NCI-H460 (cell line): Measurements from ENCODE around the gene CEP126. TPM values are rescaled to one million over a fixed set of nuclear protein-coding genes. Genes with fewer than 3 reads are reported as not detected.
"Not testable (repeated sequence)": the region's sequence is repeated elsewhere in the genome, so short reads cannot be mapped to it uniquely, and the experiment has no call there.

Experiments
- DNase-seq: peaks from one replicate; pipeline ENCODE4 v3.0.0-alpha.2; 2016; ENCODE audit warnings: low read depth; ENCODE audit errors: extremely low read depth
- total RNA-seq: library from RNA; depleted of rRNA; stranded (reverse); fragments of >200 nt; shearing (Covaris generic); gene quantifications from 2 replicates; pipeline ENCODE4 v1.2.3, GENCODE V29; 2014

CEP126 gene
- total RNA-seq, 1 experiment from 2014 or later, result 2.7 TPM

DNA sequence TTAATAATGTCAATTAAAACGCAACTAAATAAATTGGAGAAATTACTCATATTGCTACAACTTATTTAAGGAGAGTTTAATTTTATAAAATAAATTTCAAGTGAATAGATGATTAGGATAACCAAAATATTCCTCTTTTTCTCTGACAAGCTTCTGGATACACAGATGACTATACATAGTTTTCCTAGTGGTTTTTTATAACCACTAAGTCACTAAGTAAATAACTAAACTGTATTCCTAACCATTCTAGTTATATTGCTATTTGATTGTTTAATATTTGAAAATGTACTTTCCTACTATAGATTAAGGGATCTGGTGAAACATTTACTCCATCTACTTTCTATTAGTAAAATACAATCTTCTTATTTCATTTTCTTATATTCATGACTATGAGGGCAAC is 6.2 kb downstream of the CEP126 start:
- DNase-seq, result no peak

DNA sequence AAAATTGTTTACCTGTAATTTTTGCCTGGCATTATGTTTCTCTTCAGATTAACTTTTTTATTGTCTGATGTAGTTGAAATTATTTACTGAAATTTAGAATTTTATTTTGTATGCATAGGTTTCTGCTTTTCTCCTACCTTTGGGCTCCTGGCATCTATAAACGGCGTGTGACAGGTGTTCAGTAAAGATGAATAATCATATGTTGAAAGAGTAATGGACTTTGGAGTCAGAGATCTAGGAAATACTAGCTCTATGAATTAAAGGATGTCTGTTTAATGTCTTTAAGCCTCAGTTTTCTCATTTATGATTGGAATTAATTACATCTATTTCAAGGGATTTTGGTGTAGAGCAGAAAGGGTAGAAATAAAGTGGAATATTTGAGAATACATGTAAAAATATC is 8.7 kb downstream of the CEP126 start:
- DNase-seq, result no peak

DNA sequence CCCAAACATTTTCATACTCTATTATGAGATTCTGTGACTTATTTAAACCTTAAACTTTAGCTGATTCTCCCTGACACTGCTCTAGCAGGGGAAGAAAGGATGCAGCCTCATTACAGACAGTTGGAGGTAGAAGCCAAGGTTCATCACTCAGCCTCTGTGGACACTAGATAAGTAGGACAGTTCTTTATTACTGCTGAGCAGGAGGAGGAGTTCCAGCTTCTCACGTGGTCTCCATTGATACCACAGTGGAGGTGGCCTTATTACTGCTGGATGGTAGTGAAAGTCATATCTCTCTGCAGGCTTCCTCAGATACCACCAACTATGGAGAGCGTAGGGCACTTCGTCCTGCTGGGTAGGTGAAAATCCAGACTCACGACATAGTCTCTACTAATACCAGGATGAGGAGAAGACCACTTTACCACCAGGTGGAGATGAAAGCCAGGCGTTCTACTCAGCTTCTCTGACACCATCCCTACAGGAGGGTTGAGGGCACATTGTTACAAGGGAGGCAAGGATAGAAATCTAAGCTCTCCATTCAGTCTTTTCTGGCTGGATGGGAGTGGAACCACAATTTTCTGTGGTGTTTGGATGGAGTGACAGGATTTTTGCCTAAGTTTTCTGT is 14.6 kb downstream of the CEP126 start:
- DNase-seq, result no peak

DNA sequence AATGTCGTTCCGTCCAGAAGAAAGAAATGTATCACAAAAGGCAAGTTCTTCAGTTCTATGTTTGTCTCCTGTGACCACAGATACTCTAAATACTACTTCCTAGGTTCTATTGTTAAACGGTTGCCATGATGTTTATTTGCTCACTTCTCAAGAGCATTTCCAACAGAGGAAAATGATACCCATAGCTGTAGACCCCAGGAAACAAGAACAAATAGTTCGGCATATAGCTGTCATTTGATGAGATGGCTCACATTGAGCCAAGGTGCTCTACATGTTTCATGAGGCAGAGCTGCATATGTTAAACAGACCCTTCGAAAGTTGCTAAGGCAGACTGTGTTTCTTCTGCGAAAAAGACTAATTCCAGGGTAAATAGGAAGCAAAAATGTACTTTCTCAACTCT is 16.9 kb downstream of the CEP126 start:
- no peak for DNase-seq

DNA sequence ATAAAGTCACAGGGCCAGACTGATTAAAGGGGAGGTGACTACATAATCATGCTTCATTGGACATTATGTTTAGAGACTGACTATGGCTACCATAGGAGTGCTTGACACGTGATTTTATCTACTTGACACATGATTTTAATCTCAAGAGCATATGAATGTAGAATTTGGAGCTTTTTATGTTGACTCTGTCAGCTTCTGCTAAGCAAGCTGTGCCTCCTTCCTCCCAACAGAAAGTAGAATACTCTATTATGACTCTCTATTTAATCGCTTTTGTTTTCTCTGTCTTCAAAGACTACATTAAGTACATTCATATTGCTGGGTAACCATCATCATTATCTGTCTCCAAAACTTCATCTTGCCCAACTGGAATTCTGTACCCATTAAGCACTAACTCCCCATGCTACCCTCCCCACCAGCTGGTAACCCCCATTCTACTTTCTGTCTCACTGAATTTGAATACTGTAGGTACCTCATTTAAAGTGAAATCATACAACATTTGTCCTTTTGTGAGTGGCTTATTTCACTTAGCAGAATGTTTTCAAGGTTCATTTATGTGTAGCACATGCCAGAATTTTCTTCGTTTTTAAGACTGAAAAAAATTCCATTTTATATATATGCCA is 26.2 kb downstream of the CEP126 start:
- DNase-seq, result no peak

DNA sequence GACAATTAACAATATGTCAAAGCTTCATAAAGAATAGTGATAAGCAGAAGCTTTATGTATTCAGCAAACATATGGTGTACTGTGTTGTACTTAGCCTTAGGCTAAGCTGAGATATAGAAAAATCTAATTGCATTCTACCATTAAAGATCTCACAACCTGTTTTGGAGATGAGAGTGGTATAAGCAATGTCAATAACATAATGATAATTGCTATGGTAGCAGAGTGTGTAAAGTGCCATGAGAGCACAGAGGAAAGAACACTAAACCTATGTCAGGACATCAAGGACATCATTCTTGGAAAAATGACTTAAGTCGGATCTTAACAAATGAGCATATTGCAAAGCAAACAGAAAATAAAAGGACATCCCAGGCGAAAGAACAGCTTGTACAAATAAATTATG is 30.1 kb downstream of the CEP126 start:
- DNase-seq, result no peak

DNA sequence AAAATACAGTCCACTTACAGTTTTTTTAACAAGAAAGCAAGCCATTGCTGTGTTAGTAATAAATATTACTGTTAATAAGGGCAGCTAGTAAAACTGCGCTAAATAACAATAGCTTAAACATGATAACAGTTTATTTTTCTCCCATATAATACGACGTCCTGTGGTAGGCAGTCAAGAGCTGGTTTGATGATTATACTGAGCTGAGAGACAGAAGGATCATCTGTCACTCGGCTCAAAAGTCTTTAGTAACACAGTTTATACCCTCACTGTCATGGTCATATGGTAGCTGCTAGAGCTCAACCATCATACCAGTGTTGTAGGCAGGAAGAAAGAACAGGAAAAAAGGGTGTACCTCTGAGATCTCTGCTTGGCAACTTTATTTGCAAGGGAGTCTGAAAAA is 30.6 kb downstream of the CEP126 start:
- no peak for DNase-seq

DNA sequence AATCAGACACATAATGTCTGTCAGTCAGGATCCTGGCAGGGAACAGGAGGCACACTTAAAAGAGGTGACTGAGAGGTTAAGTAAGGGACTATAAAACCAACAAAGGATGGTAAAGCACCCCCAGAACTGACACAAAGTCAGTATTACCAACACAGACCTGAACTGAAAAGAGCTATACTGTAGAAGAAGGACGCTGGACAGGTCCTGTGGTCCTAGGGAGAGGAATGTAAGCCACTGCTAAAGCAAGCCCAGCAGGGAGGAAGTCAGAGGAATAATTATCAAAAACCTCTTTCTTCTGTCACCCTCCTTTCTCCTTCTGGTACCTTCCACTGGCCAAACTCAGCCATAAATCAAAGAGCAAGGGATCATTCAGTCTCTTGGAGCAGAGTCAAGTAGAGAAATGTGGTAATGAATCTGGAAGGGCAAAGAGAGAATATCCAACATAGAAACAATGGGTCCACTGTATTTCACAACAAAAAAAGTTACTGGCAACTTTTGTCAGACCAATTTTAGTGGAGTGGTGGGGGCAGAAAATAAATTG is 34.9 kb downstream of the CEP126 start:
- DNase-seq, result no peak

DNA sequence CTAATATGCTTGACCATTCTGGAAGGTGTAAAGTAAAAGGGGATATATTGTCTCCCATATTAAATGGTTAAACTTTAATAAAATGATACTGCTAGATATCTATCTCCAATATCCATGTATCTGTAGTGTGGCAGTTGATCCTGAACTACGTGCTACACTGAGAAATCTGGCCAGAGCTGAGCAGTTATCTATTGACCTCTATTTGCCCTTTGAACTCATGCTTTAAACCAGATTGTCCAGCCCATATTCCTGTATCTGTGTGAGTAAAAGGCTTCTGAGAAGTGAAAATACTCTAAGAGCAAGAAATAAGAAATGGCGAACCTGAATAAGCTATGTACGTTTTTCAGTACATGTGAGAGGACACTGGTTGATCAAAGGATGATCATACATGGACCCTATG is 40.5 kb downstream of the CEP126 start:
- DNase-seq, result no peak

DNA sequence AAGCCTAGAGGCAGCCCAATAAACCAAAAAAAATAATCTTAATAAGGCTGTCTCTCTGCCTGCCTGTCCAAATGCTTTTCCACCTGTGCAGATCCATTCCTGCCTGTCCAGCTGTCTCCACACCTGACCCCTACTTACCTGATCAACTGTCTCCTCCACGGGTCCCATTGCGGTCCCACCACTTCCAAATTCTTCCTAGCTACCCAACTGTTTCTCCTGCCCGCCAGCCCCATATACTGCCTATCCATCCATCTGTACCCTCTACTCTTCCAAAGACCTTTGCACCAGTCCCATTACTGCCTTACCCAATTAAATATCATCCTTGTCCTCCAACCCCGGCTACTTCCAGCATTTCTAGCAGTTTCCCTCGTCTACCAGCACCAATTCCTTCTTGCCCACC is 40.9 kb downstream of the CEP126 start:
- DNase-seq, result no peak

DNA sequence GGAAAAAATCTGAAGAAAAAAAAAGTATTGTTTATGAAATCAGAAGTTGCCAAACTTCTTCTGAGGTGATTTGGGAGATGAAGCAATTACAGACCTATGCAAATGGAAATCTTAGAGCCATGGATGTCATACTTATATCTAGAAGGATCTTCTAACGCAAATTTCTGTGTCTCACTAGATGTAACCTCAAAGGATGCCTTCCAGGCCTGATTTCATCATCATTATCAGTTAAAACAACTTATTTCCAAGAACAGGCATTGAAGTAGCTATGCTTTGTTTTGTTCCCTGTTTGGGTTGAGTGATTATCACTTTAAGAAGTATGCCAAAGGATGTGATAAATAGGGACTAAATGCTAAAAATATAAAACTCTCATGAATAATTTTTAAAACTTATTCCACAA is 45.4 kb downstream of the CEP126 start:
- DNase-seq, result no peak

DNA sequence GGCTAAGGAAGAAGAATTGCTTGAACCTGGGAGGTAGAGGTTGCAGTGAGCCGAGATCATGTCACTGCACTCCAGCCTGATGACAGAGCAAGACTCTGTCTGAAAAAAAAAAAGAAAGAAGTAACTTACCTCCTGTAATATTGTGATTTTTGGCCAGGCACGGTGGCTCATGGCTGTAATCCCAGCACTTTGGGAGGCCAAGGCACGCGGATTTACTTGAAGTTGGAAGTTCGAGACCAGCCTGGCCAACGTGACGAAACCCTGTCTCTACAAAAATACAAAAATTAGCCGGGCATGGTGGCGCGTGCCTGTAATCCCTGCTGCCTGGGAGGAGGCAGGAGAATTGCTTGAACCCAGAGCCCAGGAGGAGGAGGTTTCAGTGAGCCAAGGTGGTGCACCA is 49.4 kb downstream of the CEP126 start:
- not testable (repeated sequence) for DNase-seq

DNA sequence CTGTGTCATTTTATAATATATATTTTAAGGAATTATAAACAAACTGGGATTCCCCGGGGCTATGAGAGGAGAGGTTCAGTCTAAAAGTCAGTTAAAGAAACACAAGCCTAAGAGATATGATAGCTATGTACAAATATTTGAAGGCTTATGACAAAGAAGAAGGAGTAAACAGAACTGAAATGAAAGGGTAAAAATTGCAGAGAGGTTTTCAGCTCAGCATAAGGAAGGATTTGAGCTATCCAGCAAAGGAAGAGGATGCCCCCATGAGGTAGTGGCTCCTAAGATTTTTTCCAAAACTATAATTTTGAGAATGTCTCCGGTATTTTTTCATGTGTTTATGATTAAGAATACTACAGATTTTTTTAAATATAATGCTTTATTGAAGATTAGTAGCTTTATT is 59.4 kb downstream of the CEP126 start:
- no peak for DNase-seq

DNA sequence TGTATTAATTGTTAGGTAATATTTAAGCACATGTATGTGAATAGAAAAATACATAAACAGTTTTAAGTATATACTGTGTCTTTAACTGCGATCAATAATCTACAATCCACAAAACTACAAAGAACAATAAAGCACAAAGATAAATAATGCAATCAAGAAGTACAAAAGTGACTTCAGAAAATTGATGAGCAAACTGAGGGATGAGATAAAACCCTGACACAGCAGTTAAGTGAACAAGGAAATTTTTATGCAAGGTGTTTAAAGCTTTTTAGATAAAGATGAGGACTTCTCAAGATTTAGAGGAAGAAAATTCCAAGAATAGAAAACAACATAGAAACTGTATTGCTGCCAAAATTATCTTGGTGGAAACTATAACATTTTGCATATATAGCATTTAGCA is 60.0 kb downstream of the CEP126 start:
- no peak for DNase-seq

DNA sequence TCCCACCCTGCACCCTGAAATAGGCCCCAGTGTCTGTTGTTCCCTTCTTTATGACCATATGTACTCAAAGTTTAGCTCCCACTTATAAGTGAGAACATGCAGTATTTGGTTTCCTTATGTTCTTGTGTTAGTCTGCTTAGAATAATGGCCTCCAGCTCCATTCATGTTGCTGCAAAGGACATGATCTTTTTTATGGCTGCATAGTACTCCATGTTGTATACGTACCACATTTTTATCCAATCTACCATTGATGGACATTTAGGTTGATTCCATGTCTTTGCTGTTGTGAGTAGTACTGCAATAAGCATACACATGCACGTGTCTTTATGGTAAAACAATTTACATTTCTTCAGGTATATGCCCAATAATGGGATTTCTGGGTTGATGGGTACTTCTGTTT is 60.9 kb downstream of the CEP126 start:
- DNase-seq, result no peak

DNA sequence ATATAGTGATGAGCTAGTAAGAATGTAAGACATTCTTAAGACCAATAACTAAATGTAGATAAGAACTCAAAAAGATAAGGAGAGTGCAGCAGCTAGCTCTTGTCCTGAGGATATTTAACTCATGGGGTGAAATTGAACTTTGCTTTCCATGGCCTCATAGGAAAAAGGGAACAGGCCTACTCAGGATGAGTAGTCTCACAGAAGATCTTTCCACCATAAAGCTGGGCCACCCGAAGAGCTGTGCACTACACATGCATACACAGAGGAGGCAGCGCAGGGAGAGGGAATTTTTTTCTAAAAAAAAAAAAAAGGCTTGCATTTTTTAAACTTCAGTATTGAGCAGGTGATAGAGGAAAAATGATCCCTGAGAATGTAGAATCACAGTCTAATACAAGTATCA is 72.6 kb downstream of the CEP126 start:
- no peak for DNase-seq

DNA sequence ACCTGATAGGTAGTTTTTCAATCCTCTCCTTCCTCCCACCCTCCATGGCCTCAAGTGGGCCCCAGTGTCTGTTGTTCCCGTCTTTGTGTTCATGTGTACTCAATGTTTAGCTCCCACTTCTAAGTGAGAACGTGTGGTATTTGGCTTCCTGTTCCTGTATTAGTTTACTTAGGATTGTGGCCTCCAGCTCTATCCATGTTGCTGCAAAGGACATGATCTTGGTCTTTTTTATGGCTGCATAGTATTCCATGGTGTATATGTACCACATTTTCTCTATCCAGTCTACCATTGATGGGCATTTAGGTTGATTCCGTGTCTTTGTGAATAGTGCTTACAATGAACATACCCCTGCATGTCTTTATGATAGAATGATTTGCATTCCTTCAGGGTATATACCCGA is 78.4 kb downstream of the CEP126 start:
- no peak for DNase-seq

DNA sequence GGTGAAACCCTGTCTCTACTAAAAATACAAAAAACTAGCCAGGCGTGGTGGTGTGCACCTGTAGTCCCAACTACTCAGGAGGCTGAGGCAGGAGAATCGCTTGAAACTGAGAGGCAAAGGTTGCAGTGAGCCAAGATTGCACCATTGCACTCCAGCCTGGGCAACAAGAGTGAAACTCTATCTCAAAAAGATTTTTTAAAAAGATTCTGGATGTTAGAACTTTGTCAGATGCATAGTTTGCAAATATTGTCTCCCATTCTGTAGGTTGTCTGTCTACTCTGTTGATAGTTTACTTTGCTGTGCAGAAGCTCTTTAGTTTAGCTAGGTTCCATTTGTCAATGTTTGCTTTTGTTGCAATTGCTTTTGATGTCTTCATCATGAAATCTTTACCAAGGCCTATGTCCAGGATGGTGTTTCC is 79.3 kb downstream of the CEP126 start:
- not testable (repeated sequence) for DNase-seq

DNA sequence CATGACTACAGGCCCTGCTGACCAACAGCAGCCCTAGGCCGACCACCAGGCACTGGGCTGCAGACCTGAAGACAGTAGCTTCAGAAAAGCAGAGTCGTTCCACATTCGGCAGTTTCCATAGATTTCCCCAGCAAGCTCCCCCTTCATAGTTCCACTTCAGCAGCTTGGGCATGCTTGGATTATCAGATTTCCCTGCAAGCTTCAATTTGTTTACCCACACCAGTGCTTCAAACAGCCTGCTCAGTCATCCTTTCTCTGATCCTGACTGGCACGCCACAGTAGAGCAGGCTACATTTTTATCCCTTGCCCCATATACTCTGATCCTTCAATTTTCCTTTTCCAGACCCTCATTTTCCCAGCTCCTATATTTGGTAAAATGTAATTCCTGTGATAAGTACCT is 81.3 kb downstream of the CEP126 start:
- DNase-seq, result no peak

DNA sequence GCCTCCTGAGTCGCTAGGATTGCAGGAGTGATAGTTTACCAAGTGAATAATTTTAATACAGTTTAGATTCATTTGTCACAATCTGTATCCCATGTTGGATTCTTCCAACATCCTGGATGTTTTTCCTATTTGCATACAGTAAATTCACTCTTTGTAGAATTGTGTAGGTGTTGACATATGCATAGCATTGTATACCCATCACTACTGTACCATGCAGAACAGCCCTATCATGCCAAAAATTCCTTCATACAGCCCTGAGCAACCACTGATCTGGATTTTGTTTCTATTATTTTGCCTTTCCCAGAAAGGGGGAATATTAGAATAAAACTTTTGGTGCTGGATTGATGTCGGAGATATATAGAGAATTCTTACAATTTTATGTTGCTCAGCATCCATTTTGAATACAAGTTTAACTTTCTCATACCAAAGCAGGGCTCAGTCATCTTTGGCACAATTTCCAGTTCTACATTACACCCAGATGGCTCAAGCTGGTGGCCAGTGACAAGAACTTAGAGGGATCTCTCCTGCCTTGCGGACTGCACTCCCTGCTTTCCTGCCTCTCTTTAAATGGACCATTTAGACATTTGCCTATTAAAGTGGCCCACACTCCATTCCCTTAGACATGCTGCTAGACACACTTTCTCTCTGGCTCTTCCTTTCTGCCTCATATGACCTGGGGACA is 87.0 kb downstream of the CEP126 start:
- no peak for DNase-seq

DNA sequence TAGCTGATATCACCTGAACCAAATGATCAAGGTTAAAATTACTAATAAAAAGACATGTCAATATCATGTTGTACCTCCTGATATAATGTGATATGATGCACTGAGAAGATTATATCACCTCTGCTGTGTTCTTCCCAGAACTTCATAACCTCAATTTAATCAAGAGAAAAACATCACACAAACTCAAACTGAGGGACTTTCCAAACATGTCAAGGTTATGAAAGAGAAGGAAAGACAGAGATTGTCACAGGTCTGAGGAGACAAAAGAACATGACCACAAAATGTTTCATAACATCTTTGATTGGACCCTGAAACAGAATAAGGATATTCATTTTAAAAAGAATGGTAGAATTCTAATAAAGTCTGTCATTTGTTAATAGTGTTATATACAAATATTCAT is 89.4 kb downstream of the CEP126 start:
- no peak for DNase-seq

DNA sequence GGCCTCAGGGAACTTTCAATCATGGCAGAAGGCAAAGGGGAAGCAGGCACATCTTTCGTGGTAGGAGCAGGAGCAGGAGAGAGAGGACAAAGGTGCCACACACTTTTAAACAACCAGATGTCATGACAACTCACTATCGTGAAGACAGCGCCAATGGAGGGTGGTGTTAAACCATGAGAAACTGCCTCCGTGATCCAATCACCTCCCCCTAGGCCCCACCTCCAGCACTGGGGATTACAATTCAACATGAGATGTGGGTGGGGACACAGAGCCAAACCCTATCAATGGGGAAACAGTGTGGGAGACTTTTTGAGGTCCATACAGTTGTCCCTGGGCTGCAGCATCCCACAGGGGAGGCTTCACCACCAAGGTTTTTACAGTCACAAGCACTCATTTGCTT is 90.5 kb downstream of the CEP126 start:
- DNase-seq, result no peak
